H1 (cell line): ENCODE measurements around the gene CHAC1. TPM values are rescaled to one million over a fixed set of nuclear protein-coding genes. Genes with fewer than 3 reads are reported as not detected.

Experiments used
- CTCF ChIA-PET: fragments of 300-600 bp; sonication (Branson Sonifier 250); formaldehyde crosslinking; loops from one replicate; lab custom pipeline; 2021; ENCODE audit not compliant: partially characterized antibody; lab: Charles Lee
- POLR2A ChIA-PET: fragments of 300-600 bp; sonication (Branson Sonifier 250); formaldehyde crosslinking; loops from one replicate; lab custom pipeline; 2021; ENCODE audit warnings: inconsistent platforms; ENCODE audit not compliant: partially characterized antibody; lab: Charles Lee
- DNase-seq, 2 experiments: peaks; one replicate each; pipeline versions ENCODE4 v3.0.0 to v3.0.0-alpha.2; 2010 to 2022; ENCODE audit warnings: low spot score in 2 of 2, low read depth in 1 of 2, mixed read lengths in 1 of 2
- FAIRE-seq: peaks from 2 replicates; lab custom pipeline; 2011; peaks lifted over from hg19 to GRCh38; lab: Jason Lieb, UNC
- H2AFZ ChIP-seq: 2 replicates; pipeline ENCODE4 v1.8.1; 2012; ENCODE audit warnings: low read length, inconsistent platforms
- H2AK5ac ChIP-seq: 2 replicates; pipeline ENCODE4 v1.6.1; 2013; ENCODE audit warnings: low read depth, low read length
- H2BK120ac ChIP-seq: replicated peaks from 2 replicates; pipeline ENCODE3; 2013; ENCODE audit warnings: low read depth, low read length, inconsistent platforms
- H2BK12ac ChIP-seq: 2 replicates; pipeline ENCODE4 v1.6.1; 2013; ENCODE audit warnings: low read depth, low read length
- H2BK15ac ChIP-seq: 2 replicates; pipeline ENCODE4 v1.6.1; 2013; ENCODE audit warnings: low read length
- H2BK20ac ChIP-seq: 2 replicates; pipeline ENCODE4 v1.6.1; 2013; ENCODE audit warnings: low read length
- H2BK5ac ChIP-seq: 2 replicates; pipeline ENCODE4 v1.6.1; 2013; ENCODE audit warnings: low read depth, low read length
- H3K14ac ChIP-seq: 2 replicates; pipeline ENCODE4 v1.6.1; 2013; ENCODE audit warnings: inconsistent platforms; ENCODE audit not compliant: insufficient read length
- H3K18ac ChIP-seq: 2 replicates; pipeline ENCODE4 v1.6.1; 2013; ENCODE audit warnings: low read length; ENCODE audit errors: extremely low read depth
- H3K23ac ChIP-seq: 2 replicates; pipeline ENCODE4 v1.6.1; 2013; ENCODE audit warnings: inconsistent platforms; ENCODE audit not compliant: insufficient read length
- H3K23me2 ChIP-seq: 2 replicates; pipeline ENCODE4 v1.6.1; 2013; ENCODE audit warnings: low read depth, low read length
- H3K27ac ChIP-seq: 2 replicates; pipeline ENCODE4 v1.6.1; 2011; ENCODE audit warnings: low read depth, low read length, inconsistent platforms
- H3K27me3 ChIP-seq, 4 experiments: replicated peaks in 1 of 4; 1 replicate in 1 of 4; 2 replicates in 3 of 4; pipeline versions ENCODE4 v1.6.1 to v1.8.1; 2011 to 2013; ENCODE audit warnings: low read length in 3 of 4, mild to moderate bottlenecking in 3 of 4, inconsistent platforms in 2 of 4, mixed read lengths in 2 of 4, moderate library complexity in 1 of 4; ENCODE audit not compliant: control insufficient read depth in 3 of 4, insufficient read depth in 3 of 4; ENCODE audit errors: extremely low read depth in 1 of 4
- H3K36me3 ChIP-seq, 4 experiments: 2 replicates each; pipeline versions ENCODE4 v1.6.1 to v1.8.1; 2011 to 2013; ENCODE audit warnings: mild to moderate bottlenecking in 4 of 4, low read length in 3 of 4, moderate library complexity in 2 of 4, control low read depth in 1 of 4, inconsistent platforms in 1 of 4; ENCODE audit not compliant: insufficient read depth in 4 of 4, control insufficient read depth in 2 of 4
- H3K4ac ChIP-seq: replicated peaks from 2 replicates; pipeline ENCODE3; 2013; ENCODE audit warnings: low read length, low read depth, mixed read lengths, inconsistent platforms; ENCODE audit not compliant: insufficient read length
- H3K4me1 ChIP-seq, 4 experiments: replicated peaks in 1 of 4; 1 replicate in 1 of 4; 2 replicates in 3 of 4; pipeline versions ENCODE4 v1.6.1 to v1.8.1; 2011 to 2013; ENCODE audit warnings: low read length in 3 of 4, inconsistent platforms in 2 of 4, mixed read lengths in 1 of 4; ENCODE audit not compliant: insufficient read depth in 4 of 4, control insufficient read depth in 3 of 4
- H3K4me2 ChIP-seq, 2 experiments: 2 replicates each; pipeline versions ENCODE4 v1.6.1 to v1.8.1; 2011 to 2013; ENCODE audit warnings: low read depth in 2 of 2, low read length in 2 of 2, control low read depth in 1 of 2, inconsistent platforms in 1 of 2, mild to moderate bottlenecking in 1 of 2; ENCODE audit not compliant: insufficient read depth in 1 of 2
- H3K4me3 ChIP-seq, 4 experiments: fragments of 200-600, 300-600 bp in 1 of 4; sonication (generic), shearing (Covaris generic), sonication (Bioruptor Twin) in 1 of 4; 2 replicates each; pipeline versions ENCODE4 v1.5.1 to v1.8.1; 2011 to 2016; ENCODE audit warnings: low read length in 4 of 4, low read depth in 3 of 4, control low read depth in 2 of 4, inconsistent platforms in 2 of 4, mild to moderate bottlenecking in 2 of 4, mixed read lengths in 1 of 4, moderate library complexity in 1 of 4; ENCODE audit not compliant: insufficient read depth in 2 of 4; ENCODE audit errors: extremely low read depth in 1 of 4
- H3K56ac ChIP-seq: replicated peaks from 2 replicates; pipeline ENCODE3; 2013; ENCODE audit warnings: low read depth, mild to moderate bottlenecking, mixed read lengths, low read length, inconsistent platforms; ENCODE audit not compliant: insufficient read length
- H3K79me1 ChIP-seq: 2 replicates; pipeline ENCODE4 v1.6.1; 2013; ENCODE audit warnings: low read depth, low read length, control low read depth
- H3K79me2 ChIP-seq, 2 experiments: 2 replicates each; pipeline versions ENCODE4 v1.6.1 to v1.8.1; 2012 to 2013; ENCODE audit warnings: low read length in 2 of 2, mild to moderate bottlenecking in 2 of 2, inconsistent platforms in 1 of 2; ENCODE audit not compliant: insufficient read depth in 2 of 2, control insufficient read depth in 1 of 2
- H3K9ac ChIP-seq, 4 experiments: replicated peaks in 1 of 4; 1 replicate in 1 of 4; 2 replicates in 3 of 4; pipeline versions ENCODE4 v1.6.1 to v1.8.1; 2011 to 2013; ENCODE audit warnings: low read depth in 3 of 4, low read length in 3 of 4, control low read depth in 2 of 4, mild to moderate bottlenecking in 2 of 4, moderate library complexity in 2 of 4, inconsistent platforms in 1 of 4; ENCODE audit errors: extremely low read depth in 1 of 4
- H3K9me3 ChIP-seq, 2 experiments: 2 replicates each; pipeline versions ENCODE4 v1.6.1 to v1.8.1; 2012 to 2013; ENCODE audit warnings: mild to moderate bottlenecking in 2 of 2, moderate library complexity in 2 of 2, control low read depth in 1 of 2, inconsistent platforms in 1 of 2, low read depth in 1 of 2, low read length in 1 of 2, mixed read lengths in 1 of 2; ENCODE audit not compliant: insufficient read depth in 2 of 2
- H4K20me1 ChIP-seq, 2 experiments: replicated peaks in 1 of 2; 2 replicates each; pipeline versions ENCODE3 to v1.8.1; 2011 to 2013; ENCODE audit warnings: inconsistent platforms in 2 of 2, low read length in 2 of 2, mild to moderate bottlenecking in 1 of 2; ENCODE audit not compliant: insufficient read depth in 2 of 2, control insufficient read depth in 1 of 2
- H4K5ac ChIP-seq: 2 replicates; pipeline ENCODE4 v1.6.1; 2013; ENCODE audit warnings: low read length, low read depth, mixed read lengths, inconsistent platforms; ENCODE audit not compliant: insufficient read length
- H4K8ac ChIP-seq: 2 replicates; pipeline ENCODE4 v1.8.0; 2013; ENCODE audit warnings: mild to moderate bottlenecking, moderate library complexity, low read length, inconsistent platforms; ENCODE audit not compliant: insufficient read depth; ENCODE audit errors: extremely low read depth
- H4K91ac ChIP-seq: replicated peaks from 2 replicates; pipeline ENCODE3; 2013; ENCODE audit warnings: low read length, mixed read lengths, inconsistent platforms; ENCODE audit not compliant: insufficient read length
- BACH1 ChIP-seq: IDR thresholded peaks from 2 replicates; pipeline ENCODE4 v1.6.1; 2012; ENCODE audit warnings: low read length, improper control_type of control experiment
- CBX8 ChIP-seq: fragments of 300-800, 300-1000 bp; sonication (generic); IDR thresholded peaks from 2 replicates; pipeline ENCODE4 v1.7.1; 2016; ENCODE audit warnings: low read depth, low read length, borderline replicate concordance
- EGR1 ChIP-seq: IDR thresholded peaks from 2 replicates; pipeline ENCODE4 v1.6.1; 2011; ENCODE audit warnings: low read depth, low read length, borderline replicate concordance
- HDAC6 ChIP-seq: IDR thresholded peaks from one replicate; pipeline ENCODE4 v1.7.1; 2012; ENCODE audit warnings: low read depth, mild to moderate bottlenecking, inconsistent platforms, low read length, moderate library complexity
- POU5F1 ChIP-seq: IDR thresholded peaks from 2 replicates; pipeline ENCODE4 v1.6.1; 2011; ENCODE audit warnings: low read depth, mild to moderate bottlenecking, low read length, moderate library complexity
- RNF2 ChIP-seq: fragments of 200-900, 300-1000 bp; sonication (generic); IDR thresholded peaks from 2 replicates; pipeline ENCODE4 v1.7.1; 2016; ENCODE audit warnings: borderline replicate concordance, low read depth, mild to moderate bottlenecking, antibody characterized with exemption, low read length; ENCODE audit not compliant: poor library complexity, severe bottlenecking; ENCODE audit errors: missing control alignments
- YY1 ChIP-seq: IDR thresholded peaks from 2 replicates; pipeline ENCODE4 v1.6.1; 2011; ENCODE audit warnings: low read depth, mild to moderate bottlenecking, low read length
- WGBS, 2 experiments: shearing (Covaris generic) in 1 of 2; methylation state at CpG; one replicate each; pipeline versions ENCODE4 v1.1.6 to v1.1.7; 2013 to 2015; ENCODE audit warnings: low lambda C conversion rate in 2 of 2, mixed read lengths in 2 of 2, inconsistent platforms in 1 of 2, low coverage in 1 of 2, missing lambda C conversion rate in 1 of 2; ENCODE audit not compliant: insufficient replicate concordance in 2 of 2, insufficient coverage in 1 of 2, insufficient read length in 1 of 2; ENCODE audit errors: extremely low coverage in 1 of 2, missing lambda C conversion rate in 1 of 2; 5-methylcytosine and 5-hydroxymethylcytosine counted together
- polyA plus RNA-seq, 7 experiments: library from polyadenylated mRNA; depleted of rRNA in 3 of 7; stranded (reverse) in 5 of 7; unstranded in 2 of 7; fragments of >200 nt in 5 of 7; fragments of 200-250 nt in 2 of 7; gene quantifications; 1 replicate in 5 of 7; 2 replicates in 1 of 7; 4 replicates in 1 of 7; pipeline versions ENCODE4 v1.2.1 to v1.2.3, GENCODE V29; 2011 to 2013; ENCODE audit warnings: missing spikeins in 2 of 7, mixed read lengths in 2 of 7
- total RNA-seq: library from RNA; stranded (reverse); fragmentation: NEBNext Ultra II Directional; extraction: Animal tissue kit (Norgen Biotek cat#: 25700); gene quantifications from 2 replicates; pipeline ENCODE4 v1.2.1, GENCODE V29; 2021
- TF ChIP-seq, protein P1 (sequence below): IDR thresholded peaks from 2 replicates; pipeline ENCODE4 v1.6.1; 2011; ENCODE audit warnings: low read length, improper control_type of control experiment
- TF ChIP-seq, protein P2 (sequence below): IDR thresholded peaks from 2 replicates; pipeline ENCODE4 v1.6.1; 2012; ENCODE audit warnings: low read length, inconsistent platforms

Gene CHAC1
- total and polyA plus RNA-seq, 2 of the 8 experiments (the other 6 are each of a cell fraction or from before 2014, with no cell fraction given) = 34.3 to 159 TPM

GRCh38 chr15:40942337-40942854 is 10.9 kb upstream of the CHAC1 start:
- H2BK5ac ChIP-seq = no peak overlapping the region
- peak in 1 of 2 experiments; percentile 56 for DNase-seq
- no peak overlapping the region for H3K27ac ChIP-seq
- ChIA-PET POLR2A (interaction anchor here (1.0 to 43.8 kb wide), 14 partner anchors 7 to 98 kb away, joined by 3 to 1505 read pairs (median 4); partner anchors contain the start of genes CHAC1, DLL4, SPINT1 and VPS18), CTCF (interaction anchor here (1.3 to 33.1 kb wide), 18 partner anchors 10 to 155 kb away, joined by 3 to 590 read pairs (median 12); partner anchors contain the start of genes CHAC1, DLL4 and VPS18)
- H3K79me2 ChIP-seq = no peaks in the 10 kb centered on the region
- no peaks in the 10 kb centered on the region for H3K9me3 ChIP-seq
- H2BK15ac ChIP-seq = peak overlapping the region; percentile 95
- no peak overlapping the region for H3K23ac ChIP-seq
- H2AFZ ChIP-seq = peak overlapping the region; percentile 92
- no peak overlapping the region for H2AK5ac ChIP-seq
- peak overlapping the region; percentile 20 to 64 (median 48); a peak in 7 of 8 replicates for H3K4me3 ChIP-seq
- H3K14ac ChIP-seq = no peak overlapping the region
- no peaks in the 10 kb centered on the region for H3K79me1 ChIP-seq
- no peaks in the 10 kb centered on the region for H3K36me3 ChIP-seq
- no peak overlapping the region for H2BK20ac ChIP-seq
- H3K27me3 ChIP-seq = peaks cover 0 to 25% (median 15%) of the 10 kb centered on the region in 4 experiments; a peak in 6 of 7 replicates
- 0 out of 2 replicates have a peak overlapping the region, but pooled peaks have one; percentile 81 for H4K8ac ChIP-seq
- peak overlapping the region; percentile 43; the same call in 1 of the 2 replicates for H2BK12ac ChIP-seq
- peak overlapping the region; percentile 60 for H3K18ac ChIP-seq
- no peak overlapping the region for H4K5ac ChIP-seq
- H4K91ac ChIP-seq = no peak overlapping the region
- H3K4me1 ChIP-seq = peaks cover 0 to 26% (median 12%) of the 10 kb centered on the region in 4 experiments; a peak in 6 of 7 replicates
- H3K4ac ChIP-seq = no peak overlapping the region
- peak overlapping the region; percentile 64 to 76 for H3K4me2 ChIP-seq
- no peak for FAIRE-seq
- H3K23me2 ChIP-seq = peaks cover 5% of the 10 kb centered on the region; the same call in 1 of the 2 replicates
- no peak overlapping the region for H3K56ac ChIP-seq
- WGBS, 2 experiments = 54% methylated on average over 15 of the region's 15 CpGs; no CpG with 5 or more reads in 1 of the 2 experiments
- peak overlapping the region in 3 of 4 experiments; percentile 6 to 23 (median 20); a peak in 5 of 7 replicates for H3K9ac ChIP-seq
- no peaks in the 10 kb centered on the region for H4K20me1 ChIP-seq
- no peak overlapping the region for H2BK120ac ChIP-seq
- TF ChIP-seq CBX8 (no peak), YY1 (no peak), POU5F1 (no peak), RNF2 (no peak), EGR1 (no peak), BACH1 (no peak), HDAC6 (no peak)
- TF ChIP-seq, protein P1, sequence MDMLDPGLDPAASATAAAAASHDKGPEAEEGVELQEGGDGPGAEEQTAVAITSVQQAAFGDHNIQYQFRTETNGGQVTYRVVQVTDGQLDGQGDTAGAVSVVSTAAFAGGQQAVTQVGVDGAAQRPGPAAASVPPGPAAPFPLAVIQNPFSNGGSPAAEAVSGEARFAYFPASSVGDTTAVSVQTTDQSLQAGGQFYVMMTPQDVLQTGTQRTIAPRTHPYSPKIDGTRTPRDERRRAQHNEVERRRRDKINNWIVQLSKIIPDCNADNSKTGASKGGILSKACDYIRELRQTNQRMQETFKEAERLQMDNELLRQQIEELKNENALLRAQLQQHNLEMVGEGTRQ = no peak
- TF ChIP-seq, protein P2, sequence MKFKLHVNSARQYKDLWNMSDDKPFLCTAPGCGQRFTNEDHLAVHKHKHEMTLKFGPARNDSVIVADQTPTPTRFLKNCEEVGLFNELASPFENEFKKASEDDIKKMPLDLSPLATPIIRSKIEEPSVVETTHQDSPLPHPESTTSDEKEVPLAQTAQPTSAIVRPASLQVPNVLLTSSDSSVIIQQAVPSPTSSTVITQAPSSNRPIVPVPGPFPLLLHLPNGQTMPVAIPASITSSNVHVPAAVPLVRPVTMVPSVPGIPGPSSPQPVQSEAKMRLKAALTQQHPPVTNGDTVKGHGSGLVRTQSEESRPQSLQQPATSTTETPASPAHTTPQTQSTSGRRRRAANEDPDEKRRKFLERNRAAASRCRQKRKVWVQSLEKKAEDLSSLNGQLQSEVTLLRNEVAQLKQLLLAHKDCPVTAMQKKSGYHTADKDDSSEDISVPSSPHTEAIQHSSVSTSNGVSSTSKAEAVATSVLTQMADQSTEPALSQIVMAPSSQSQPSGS = no peak
